Ishikawa (cell line): Measurements from ENCODE around the gene POLR3C.

Experiments used
- CEBPB ChIP-seq: IDR thresholded peaks from 2 replicates; pipeline ENCODE4 v1.6.1; 2012
- CREB1 ChIP-seq: IDR thresholded peaks from 2 replicates; pipeline ENCODE4 v1.6.1; 2012; ENCODE audit warnings: low read depth
- EGR1 ChIP-seq: IDR thresholded peaks from 2 replicates; pipeline ENCODE4 v1.6.1; 2012
- EP300 ChIP-seq: IDR thresholded peaks from 2 replicates; pipeline ENCODE4 v1.6.1; 2012; ENCODE audit warnings: borderline replicate concordance
- FOXM1 ChIP-seq: IDR thresholded peaks from 2 replicates; pipeline ENCODE4 v1.6.1; 2012; ENCODE audit warnings: low read depth, borderline replicate concordance
- MAX ChIP-seq: IDR thresholded peaks from 2 replicates; pipeline ENCODE4 v1.6.1; 2012
- NFIC ChIP-seq: IDR thresholded peaks from 2 replicates; pipeline ENCODE4 v1.6.1; 2012
- RAD21 ChIP-seq: IDR thresholded peaks from 2 replicates; pipeline ENCODE4 v1.6.1; 2012; ENCODE audit warnings: low read depth
- REST ChIP-seq: IDR thresholded peaks from 2 replicates; pipeline ENCODE4 v1.6.1; 2012; ENCODE audit warnings: low read depth, mild to moderate bottlenecking
- TAF1 ChIP-seq: IDR thresholded peaks from 2 replicates; pipeline ENCODE4 v1.6.1; 2012; ENCODE audit warnings: low read depth, mild to moderate bottlenecking
- TCF12 ChIP-seq: IDR thresholded peaks from 2 replicates; pipeline ENCODE4 v1.6.1; 2012; ENCODE audit warnings: low read depth
- TEAD4 ChIP-seq: IDR thresholded peaks from 2 replicates; pipeline ENCODE4 v1.6.1; 2012
- YY1 ChIP-seq: IDR thresholded peaks from 2 replicates; pipeline ENCODE4 v1.6.1; 2012; ENCODE audit warnings: low read depth

- TF ChIP-seq EGR1 (no peak), EP300 (no peak), REST (no peak), TAF1 (no peak), RAD21 (no peak), YY1 (no peak), MAX (no peak), CREB1 (no peak), NFIC (no peak), FOXM1 (no peak), CEBPB (no peak), TEAD4 (no peak), TCF12 (no peak)
These were observed 35.4 kb upstream of the POLR3C start for GRCh38 chr1:145788580-145788979.
